HEK293 (cell line): ENCODE data around the gene VGLL3.

ENCODE experiments used
- ELK4 ChIP-seq: IDR thresholded peaks from 2 replicates; pipeline ENCODE4 v1.6.1; 2011; ENCODE audit warnings: mild to moderate bottlenecking, low read depth, low read length, borderline replicate concordance
- ZNF211 ChIP-seq: fragments of 450-650 bp; formaldehyde crosslinking; IDR thresholded peaks from 2 replicates; pipeline ENCODE4 v1.5.1; 2016; ENCODE audit warnings: low read depth, missing biosample characterization, missing genetic modification characterization
- ZNF416 ChIP-seq: fragments of 450-650 bp; formaldehyde crosslinking; IDR thresholded peaks from 2 replicates; pipeline ENCODE4 v1.5.1; 2016; ENCODE audit warnings: missing biosample characterization, missing genetic modification characterization
- TF ChIP-seq, protein P1 (sequence below): fragments of 450-650 bp; formaldehyde crosslinking; IDR thresholded peaks from 2 replicates; pipeline ENCODE4 v1.5.1; 2016; ENCODE audit warnings: missing biosample characterization, missing genetic modification characterization
- TF ChIP-seq, protein P2 (sequence below): fragments of 450-650 bp; formaldehyde crosslinking; IDR thresholded peaks from 2 replicates; pipeline ENCODE4 v1.5.1; 2016; ENCODE audit warnings: missing biosample characterization, missing genetic modification characterization, low read depth

GRCh38 chr3:87037652-87038051 is 46.7 kb upstream of the VGLL3 start:
- TF ChIP-seq ZNF416 (tag by site-specific recombination) (no peak), ZNF211 (tag by site-specific recombination) (no peak), ELK4 (no peak)
- TF ChIP-seq, protein P1, sequence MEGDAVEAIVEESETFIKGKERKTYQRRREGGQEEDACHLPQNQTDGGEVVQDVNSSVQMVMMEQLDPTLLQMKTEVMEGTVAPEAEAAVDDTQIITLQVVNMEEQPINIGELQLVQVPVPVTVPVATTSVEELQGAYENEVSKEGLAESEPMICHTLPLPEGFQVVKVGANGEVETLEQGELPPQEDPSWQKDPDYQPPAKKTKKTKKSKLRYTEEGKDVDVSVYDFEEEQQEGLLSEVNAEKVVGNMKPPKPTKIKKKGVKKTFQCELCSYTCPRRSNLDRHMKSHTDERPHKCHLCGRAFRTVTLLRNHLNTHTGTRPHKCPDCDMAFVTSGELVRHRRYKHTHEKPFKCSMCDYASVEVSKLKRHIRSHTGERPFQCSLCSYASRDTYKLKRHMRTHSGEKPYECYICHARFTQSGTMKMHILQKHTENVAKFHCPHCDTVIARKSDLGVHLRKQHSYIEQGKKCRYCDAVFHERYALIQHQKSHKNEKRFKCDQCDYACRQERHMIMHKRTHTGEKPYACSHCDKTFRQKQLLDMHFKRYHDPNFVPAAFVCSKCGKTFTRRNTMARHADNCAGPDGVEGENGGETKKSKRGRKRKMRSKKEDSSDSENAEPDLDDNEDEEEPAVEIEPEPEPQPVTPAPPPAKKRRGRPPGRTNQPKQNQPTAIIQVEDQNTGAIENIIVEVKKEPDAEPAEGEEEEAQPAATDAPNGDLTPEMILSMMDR (tag by site-specific recombination), result no peak
- TF ChIP-seq, protein P2, sequence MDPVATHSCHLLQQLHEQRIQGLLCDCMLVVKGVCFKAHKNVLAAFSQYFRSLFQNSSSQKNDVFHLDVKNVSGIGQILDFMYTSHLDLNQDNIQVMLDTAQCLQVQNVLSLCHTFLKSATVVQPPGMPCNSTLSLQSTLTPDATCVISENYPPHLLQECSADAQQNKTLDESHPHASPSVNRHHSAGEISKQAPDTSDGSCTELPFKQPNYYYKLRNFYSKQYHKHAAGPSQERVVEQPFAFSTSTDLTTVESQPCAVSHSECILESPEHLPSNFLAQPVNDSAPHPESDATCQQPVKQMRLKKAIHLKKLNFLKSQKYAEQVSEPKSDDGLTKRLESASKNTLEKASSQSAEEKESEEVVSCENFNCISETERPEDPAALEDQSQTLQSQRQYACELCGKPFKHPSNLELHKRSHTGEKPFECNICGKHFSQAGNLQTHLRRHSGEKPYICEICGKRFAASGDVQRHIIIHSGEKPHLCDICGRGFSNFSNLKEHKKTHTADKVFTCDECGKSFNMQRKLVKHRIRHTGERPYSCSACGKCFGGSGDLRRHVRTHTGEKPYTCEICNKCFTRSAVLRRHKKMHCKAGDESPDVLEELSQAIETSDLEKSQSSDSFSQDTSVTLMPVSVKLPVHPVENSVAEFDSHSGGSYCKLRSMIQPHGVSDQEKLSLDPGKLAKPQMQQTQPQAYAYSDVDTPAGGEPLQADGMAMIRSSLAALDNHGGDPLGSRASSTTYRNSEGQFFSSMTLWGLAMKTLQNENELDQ (tag by site-specific recombination), result no peak
